GM12892 (cell line): ENCODE data around the gene KCNQ1OT1.
A peak's percentile ranks its signal among the peaks of the same experiment; 100 is the strongest.

Source experiments
- POLR2A ChIP-seq: IDR thresholded peaks from 2 replicates; pipeline ENCODE4 v1.6.1; 2011; ENCODE audit warnings: low read depth, low read length, control low read depth
- POLR2AphosphoS5 ChIP-seq: IDR thresholded peaks from 2 replicates; pipeline ENCODE4 v1.6.1; 2011; ENCODE audit warnings: low read depth, low read length, control low read depth

DNA sequence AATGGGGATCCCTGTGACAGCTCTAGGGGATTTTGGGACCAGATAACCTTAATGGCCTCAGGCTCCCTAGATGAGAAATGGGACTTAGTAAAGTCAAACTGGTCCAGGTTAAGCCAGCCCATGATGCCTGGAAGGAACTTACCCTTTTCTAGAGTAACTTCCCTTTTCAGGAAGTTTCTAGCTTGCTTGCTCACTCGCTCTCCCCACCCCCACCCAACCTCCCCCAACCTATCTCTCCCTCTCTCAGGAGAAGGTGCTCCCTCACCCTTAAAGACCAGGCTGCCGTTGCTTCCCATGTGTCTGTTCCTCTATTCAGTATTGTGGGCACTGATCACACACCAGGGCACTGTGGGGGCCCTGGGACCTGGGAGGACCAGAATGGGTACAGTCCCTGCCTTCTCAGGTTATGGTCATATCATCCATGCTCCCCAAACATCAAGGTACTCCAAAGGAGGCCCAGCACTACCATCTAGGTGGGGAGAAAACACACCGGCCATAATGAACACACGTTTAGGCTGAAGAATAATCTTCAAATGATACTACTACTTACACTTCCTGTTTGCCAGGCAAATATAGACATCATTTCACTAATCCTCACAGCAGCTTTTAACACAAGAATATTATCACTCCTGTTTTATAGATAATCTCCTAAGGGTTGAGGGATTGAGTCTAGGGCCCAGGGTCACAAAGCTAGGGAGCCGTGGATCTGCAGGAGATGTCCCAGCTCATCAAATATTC, 18.2 kb downstream of the KCNQ1OT1 start:
- TF ChIP-seq POLR2A = 0 out of 2 replicates have a peak, but pooled peaks have one; percentile 22
- no peak for TF ChIP-seq POLR2AphosphoS5
